NCI-H2196 (cell line): ENCODE data around the gene EIF4E3.
A peak's percentile ranks its signal among the peaks of the same experiment; 100 is the strongest.

Experiments used
- DNase-seq: peaks from one replicate; lab custom pipeline; 2025; ENCODE audit not compliant: unreplicated experiment; lab: John Stamatoyannopoulos, UW

Gene EIF4E3

DNA sequence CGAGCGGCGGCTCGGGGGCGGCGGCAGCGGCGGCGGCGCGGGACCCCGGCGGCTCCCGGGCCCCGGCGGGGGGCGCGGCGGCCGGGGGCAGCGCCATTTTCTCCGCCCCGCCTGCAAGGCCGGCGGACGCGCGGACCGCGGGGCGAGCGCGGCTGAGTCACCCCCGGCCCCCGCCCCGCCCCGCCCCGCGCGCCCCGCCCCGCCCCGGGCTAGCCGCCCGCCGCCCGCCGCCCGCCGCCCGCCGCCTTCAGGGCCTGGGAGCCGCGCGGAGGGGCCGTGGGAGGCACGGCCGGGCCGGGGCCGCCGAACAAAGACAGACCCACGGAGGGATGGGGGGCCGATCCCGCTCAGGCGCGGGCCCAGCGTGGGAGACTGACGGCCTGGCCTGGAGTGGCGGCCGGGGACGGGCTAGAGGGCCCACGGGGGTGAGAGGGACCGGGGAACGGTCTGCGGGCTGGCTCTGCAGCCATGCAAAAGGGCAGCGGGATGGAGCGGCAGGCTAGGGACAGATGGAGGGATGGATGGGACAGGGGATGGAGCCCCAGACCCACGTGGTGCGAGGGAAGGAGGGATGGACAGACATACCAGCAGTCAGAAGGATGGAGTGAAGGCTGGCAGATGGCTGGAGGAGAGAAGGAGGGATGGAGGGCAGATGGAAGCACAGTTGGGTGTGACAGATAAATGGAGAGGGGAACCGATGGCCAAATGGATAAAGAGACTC lies at the start of gene EIF4E3:
TSS of gene EIF4E3 (minus strand) at position 132 of the 721 bp plus-strand sequence. CDS start at position 97, 35 bp downstream.
- no peak for DNase-seq

- no peak for DNase-seq
These were observed 46.7 kb upstream of the EIF4E3 start for GRCh38 chr3:71771884-71772283.

DNA sequence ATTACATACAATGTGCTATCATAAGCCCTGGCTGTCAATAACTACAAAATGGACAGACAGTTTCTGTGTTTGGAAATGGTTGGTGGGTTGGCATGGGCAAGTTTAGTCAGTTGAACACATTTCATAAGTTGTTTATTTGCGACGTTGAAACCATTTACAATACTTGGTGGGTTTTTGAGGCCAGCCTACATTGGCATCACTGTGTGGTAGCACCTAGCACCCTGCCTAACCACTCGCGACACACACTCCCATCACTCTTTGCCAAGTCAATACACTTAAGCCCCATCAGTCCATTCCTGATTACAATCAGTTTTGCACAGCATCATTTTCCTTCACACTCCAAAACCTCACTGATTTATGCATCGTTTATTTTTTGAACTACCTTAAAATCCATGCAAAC lies 45.9 kb upstream of the EIF4E3 start:
- no peak for DNase-seq

DNA sequence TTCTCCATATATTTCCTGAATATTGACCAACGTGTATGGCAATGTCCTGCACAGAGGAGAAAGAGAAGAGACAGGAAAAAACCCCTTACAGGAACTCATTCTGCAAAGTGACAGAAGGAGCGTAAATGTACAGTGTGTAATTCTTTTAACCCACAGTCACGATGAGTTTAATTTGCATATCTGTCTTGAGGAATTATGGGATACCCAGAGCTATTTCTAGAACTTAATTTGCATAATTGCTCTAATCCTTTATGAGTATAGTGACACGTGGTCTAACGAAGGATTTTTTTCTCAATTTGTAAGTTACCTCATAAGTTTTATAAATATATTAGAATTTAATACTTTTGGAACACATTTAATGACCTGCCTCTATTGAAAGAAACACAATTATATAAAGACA lies 38.2 kb upstream of the EIF4E3 start:
- no peak for DNase-seq

- DNase-seq = no peak
These were observed 34.9 kb upstream of the EIF4E3 start for GRCh38 chr3:71760140-71760539.

DNA sequence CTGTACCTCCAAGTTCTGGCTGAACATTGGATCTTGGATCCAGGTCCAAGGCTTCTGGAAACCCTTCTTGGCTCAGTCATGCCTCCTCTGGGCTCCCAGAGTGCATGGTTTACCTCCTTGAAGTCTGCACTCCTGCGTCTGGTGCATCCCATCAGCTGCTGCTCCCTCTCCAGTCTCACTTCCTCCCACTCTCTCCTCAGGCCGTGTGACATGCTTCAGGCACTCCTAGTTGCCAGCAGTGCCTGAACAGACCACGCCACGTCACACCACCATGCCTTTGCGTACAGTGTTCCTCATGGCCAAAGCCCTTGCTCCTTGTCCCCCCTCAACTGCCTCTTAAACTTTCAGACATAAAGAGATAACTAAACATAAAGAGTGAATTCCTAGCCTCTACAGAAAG lies 34.2 kb upstream of the EIF4E3 start:
- no peak for DNase-seq

DNA sequence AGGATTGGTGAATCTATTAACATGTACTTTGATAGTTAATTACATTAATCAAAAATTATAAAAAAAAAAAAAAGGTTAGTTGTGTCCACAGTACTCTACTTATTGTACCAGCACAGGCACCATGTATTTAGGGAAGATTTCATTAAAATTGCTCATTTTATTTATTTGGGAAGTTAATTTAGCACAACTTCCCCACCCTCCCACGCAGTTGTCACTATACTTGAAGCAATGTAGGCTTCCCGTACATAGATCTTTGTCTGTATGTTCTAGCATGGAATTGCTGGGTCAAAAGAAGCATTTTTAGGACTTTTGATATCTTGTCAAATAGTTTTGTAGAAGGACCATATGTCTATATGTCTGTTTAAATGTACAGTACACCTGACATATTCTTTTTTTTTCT lies 32.9 kb upstream of the EIF4E3 start:
- DNase-seq = no peak

DNA sequence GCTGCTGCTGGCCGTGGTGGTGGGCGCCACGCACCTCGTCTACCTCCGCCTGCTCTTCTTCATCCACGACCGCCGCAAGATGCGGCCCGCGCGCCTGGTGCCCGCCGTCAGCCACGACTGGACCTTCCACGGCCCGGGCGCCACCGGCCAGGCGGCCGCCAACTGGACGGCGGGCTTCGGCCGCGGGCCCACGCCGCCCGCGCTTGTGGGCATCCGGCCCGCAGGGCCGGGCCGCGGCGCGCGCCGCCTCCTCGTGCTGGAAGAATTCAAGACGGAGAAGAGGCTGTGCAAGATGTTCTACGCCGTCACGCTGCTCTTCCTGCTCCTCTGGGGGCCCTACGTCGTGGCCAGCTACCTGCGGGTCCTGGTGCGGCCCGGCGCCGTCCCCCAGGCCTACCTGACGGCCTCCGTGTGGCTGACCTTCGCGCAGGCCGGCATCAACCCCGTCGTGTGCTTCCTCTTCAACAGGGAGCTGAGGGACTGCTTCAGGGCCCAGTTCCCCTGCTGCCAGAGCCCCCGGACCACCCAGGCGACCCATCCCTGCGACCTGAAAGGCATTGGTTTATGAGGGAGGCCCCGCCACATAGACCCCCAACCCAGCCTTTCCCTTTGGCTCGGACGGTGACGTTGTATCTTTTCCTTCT lies 29.5 kb upstream of the EIF4E3 start:
- DNase-seq = no peak

GRCh38 chr3:71753701-71754609 lies 28.8 kb upstream of the EIF4E3 start, which contains the start of gene GPR27:
TSS of gene GPR27 (plus strand) at chr3:71753855. CDS start at chr3:71754050, 195 bp downstream.
- DNase-seq = peak; percentile 5

- DNase-seq = no peak
These were observed 27.9 kb upstream of the EIF4E3 start for GRCh38 chr3:71752831-71753700.

GRCh38 chr3:71751602-71752001 lies 26.4 kb upstream of the EIF4E3 start:
- DNase-seq = no peak

GRCh38 chr3:71744738-71745137 lies 19.5 kb upstream of the EIF4E3 start:
- no peak for DNase-seq

- DNase-seq = no peak
These were observed 17.4 kb upstream of the EIF4E3 start for GRCh38 chr3:71742621-71743020.

GRCh38 chr3:71734881-71735280 lies 9.7 kb upstream of the EIF4E3 start:
- DNase-seq = no peak

DNA sequence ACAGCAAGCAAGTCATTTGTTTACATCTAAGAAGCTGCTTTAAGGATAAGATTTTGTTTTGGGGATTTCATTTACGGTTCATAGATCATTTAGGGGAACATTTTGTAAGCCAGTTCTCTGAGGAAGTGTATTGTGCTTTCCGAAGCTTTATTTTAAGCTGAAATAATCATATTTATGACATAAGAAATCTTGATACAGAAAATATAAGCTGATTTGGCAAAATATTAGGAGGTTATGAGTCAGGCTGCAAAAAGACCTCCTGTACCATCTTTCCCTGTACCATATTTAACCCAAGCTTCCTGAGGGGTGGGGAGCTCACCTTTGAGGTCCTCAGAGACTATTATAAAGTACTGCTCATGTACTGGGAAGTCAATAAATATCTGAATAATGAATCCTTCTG lies 8.1 kb upstream of the EIF4E3 start:
- DNase-seq = no peak

DNA sequence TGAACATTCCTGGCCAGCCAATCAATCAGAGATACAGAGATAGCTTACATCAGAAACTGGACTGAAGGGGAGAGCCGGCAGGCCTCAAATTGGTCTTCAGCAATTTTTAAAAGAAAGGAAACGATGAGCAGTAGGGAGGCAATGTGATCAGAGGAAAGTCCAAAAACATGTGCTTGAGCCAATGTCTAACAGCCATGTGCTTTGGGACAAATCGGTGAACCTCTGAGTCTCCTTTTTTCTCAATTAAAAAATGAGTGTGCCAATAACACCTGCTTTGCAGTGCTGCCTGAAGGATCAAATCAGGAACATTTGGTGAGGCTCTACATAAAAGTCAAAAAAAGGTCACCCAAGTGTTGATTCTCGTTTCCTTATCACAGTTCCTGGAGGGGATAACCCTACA lies 7.4 kb upstream of the EIF4E3 start:
- DNase-seq = no peak

DNA sequence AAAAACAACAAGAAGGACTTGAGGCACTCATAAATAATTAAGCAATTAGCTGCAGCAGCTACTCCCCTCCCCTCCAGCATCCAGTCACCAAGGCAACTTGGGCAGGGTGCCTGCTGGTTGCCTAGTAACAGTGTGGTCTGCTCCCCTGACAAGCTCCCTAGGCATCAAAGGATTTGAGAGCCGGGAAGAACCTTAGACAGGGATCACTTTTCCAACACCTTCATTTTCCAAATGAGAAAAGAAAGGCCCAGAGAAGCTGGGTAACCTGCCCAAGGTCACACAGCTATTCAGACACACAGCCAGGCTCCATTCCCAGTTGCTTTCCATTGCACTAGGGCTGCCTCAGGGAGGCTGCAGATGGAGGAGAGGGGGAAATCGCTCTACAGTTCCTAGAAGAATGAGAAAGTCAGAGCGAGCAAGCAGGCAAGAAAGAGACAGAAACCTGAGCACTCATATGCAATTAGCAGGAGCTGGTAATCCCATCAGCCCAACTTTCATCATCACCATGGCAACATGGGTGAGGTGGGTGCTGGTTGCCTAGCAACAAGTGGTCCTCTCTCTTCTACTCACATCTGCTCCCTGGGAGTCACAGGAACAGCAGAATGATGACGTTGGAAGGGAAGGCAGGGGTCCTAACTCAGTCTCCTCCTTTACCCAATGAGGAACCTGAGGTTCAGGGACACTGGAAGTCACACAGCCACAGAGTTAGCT lies 3.6 kb upstream of the EIF4E3 start:
- DNase-seq = peak; percentile 27

DNA sequence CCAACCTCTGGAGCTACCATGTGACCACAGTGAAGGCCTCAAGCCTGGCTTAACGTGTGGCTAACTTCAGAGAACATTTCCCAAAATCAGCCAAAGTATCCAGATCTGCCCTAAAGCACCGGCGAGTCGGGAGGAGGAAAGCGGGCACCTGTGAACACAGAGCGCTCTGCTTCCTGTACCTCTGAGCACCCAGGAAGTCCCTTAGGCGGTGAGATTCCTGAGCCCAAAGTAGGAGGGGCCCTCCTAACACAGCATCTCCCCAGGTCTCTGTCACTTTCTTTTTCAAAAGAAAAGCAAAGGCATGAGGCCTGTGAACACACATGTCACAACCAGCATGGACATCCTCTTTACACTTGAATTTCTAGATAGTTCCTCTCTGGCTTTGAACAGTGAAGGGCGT lies 944 bp upstream of the EIF4E3 start:
- DNase-seq = no peak

DNA sequence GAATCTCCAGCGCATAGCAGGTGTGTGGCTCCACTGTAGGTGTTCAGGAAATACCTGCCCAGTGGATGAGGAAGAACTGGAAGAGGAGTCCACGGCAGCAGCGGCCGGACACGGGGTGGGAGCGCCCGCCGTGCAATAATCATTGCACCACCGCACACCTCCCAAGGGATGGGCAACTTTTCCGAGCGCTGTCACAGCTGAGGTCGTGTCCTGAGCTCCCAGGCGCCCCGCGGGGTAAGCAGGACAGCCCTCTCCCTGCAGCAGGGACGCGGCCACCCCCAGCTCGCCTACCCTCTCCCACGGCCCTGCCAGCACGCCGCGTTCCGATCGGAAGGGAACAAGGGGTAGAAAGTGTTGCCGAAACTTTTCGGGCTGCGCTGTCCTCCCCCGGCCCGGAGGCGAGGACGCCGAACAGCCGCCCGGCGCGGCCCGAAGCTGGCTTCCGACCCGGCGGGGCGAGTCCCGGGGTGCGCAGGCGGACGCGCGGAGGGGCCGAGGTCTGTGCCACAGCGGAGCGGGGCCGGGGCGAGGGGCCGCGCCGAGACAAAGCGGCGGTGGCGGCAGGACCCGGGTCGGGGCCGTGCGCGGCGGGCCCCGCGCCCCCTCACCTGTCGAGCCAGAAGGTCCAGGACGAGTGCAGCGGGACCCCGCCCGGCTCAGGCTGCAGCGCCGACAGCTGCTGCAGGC lies 475 bp downstream of the EIF4E3 start:
- no peak for DNase-seq

DNA sequence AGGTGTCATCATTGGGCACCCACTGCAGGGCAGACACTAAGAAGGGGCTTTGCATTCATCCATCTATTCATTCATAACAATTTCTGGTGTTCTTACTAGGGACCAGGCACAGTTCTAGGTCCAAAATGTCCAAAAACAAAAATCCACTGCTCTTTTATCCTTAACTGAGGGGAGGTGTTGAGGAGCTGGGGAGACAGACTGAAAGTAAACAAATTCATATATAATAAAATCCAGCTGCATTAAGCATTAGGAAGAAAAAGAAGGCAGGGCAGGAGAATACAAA lies 1.1 kb downstream of the EIF4E3 start:
- no peak for DNase-seq
